Activated effector memory CD4-positive, alpha-beta T cell treated with anti-CD3 and anti-CD28 coated beads, Interleukin-2, amount 50 U/mL, for 16 hours (primary cell): ENCODE results near the gene SYN1.
"Not testable (repeated sequence)": the region's sequence is repeated elsewhere in the genome, so short reads cannot be mapped to it uniquely, and the experiment has no call there.

ENCODE experiments used
- DNase-seq: peaks from one replicate; pipeline ENCODE4 v3.0.0-alpha.2; 2020

The SYN1 gene

DNA sequence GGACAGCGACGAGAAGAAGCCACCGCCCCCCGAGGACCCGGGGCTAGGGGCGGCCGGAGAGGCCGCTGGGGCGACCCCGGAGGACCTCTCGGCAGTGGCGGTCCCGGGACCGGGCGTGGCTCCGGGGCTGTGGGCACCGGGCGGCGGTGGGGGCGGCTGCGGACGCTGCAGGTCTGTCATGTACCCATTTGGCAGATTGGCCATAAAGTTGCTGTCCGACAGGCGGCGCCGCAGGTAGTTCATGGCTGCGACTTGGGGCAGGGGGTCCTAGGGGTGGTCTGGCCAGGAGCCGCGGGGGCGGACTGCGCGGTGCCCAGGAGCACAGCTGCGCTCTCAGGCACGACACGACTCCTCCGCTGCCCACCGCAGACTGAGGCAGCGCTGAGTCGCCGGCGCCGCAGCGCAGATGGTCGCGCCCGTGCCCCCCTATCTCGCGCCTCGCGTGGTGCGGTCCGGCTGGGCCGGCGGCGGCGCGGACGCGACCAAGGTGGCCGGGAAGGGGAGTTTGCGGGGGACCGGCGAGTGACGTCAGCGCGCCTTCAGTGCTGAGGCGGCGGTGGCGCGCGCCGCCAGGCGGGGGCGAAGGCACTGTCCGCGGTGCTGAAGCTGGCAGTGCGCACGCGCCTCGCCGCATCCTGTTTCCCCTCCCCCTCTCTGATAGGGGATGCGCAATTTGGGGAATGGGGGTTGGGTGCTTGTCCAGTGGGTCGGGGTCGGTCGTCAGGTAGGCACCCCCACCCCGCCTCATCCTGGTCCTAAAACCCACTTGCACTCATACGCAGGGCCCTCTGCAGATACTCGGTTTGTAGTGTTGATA, at the start of gene SYN1:
Gene SYN1, minus strand, starts transcription at position 372 of the 817 bp plus-strand sequence. Its CDS starts 129 bp downstream, at position 243.
- DNase-seq: peak; percentile 92

DNA sequence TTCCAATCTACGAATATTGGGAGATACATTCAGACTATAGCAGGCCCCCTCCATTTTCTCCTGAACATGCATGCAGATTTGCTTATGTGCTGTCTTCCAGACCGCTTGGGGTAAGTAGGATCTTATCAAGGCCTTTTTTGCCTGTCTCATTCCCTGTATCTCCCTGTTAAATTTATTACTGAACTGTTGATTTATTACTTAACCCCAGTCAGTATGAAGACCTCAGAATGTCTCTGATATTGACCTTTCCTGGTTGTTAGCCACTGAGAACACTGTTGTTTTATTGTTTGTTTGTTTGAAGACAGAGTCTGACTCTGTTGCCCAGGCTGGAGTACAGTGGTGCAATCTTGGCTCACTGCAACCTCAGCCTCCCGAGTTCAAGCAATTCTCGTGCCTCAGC, 46.1 kb upstream of the SYN1 start:
- not testable (repeated sequence) for DNase-seq

DNA sequence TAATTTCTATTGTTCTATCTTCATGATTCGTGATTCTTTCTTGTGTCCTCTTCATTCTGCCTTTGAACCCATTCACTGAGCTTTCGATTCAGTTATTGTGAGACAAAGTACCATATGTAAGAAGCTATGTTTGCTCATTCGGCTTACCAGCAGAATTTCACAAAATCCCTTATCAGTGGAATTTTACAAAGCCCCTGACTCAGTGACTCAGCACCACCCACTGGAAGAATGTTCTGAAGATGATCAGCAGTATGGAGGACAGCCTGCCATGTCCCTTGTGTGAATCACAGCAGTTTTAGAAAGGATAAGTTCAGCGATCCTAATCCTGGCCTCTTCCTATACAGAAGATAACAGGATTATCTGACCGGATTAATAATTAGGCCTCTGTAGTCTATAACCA, 45.1 kb upstream of the SYN1 start:
- no peak for DNase-seq

DNA sequence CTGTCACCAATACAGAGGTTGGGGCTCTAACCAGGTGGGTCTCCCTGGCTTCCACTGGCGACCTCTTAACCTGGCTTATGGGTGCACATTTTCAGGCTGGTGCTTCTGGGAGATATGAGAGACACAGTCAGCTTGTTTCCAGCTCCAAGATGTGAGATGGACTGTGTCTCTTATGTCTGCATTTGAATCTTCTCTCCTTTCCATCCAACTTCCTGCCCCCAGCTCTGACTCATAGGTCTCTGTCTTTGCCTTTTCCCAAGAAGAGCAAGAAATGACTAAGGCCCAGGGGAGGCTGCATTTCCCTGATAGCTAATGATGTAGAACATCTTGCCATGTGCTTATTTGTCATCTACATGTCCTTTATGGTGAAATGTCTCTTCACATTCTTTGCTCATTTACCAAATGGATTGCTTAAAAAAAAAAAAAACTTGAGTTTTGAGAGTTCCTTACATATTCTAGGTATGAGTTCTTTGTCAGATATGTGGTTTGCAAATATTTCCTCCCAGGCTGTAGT, 42.5 kb upstream of the SYN1 start:
- DNase-seq: peak; percentile 66

GRCh38 chrX:47661539-47661938, 41.9 kb upstream of the SYN1 start:
- DNase-seq: no peak

DNA sequence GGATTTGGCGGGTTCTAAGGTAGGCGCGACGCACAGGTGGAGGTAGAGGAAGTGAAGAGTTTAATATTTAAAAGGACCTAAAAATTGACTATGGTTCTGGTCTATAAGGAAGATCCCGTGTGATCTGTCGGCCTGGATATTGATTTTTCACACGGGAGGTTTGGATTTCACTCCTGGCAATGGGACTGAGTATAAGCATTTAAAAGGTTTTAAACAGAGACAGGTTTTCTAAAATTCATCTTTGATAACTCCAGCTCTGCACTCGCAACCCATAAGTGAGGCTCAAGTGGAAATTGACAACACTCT, 39.7 kb upstream of the SYN1 start:
- DNase-seq: no peak

DNA sequence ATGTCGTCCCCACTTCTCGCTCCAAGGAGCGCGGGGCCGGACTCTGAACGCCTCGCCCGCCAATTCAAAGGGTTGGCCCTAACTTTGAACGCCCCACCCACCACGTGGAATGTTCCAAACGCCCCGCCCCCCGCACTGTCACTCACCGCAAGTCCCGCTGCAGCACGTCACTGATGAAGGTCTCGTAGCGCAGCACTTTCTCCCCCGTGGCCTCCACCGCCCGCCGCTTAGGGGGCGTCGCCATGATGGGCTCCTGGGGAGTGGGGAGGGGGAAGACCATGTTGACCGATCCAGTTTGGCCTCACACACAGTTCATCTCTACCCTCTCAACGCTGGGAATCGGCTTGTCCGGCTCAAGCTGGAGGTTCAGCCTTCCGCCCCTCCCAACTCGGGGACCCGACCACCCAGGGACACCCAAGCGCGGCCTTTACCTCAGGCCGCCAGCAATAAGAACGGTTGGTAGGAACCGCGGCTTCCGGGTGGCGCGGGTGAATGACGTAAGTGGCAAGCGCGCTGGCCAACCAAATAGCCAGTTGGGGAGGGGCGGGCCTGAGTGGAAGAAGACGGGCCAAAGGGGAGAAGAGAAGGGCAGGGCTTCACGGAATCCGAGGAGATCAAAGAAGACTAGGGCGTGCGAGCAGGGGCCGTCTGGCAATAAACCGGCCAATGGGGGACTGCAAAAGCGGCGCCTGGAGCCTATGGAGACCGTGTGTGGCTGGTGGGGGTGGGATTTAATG, 39.2 kb upstream of the SYN1 start, which contains the start of gene UXT:
Gene UXT, minus strand, starts transcription at position 497 of the 737 bp plus-strand sequence. Its CDS starts 253 bp downstream, at position 244.
- peak; percentile 96 for DNase-seq

DNA sequence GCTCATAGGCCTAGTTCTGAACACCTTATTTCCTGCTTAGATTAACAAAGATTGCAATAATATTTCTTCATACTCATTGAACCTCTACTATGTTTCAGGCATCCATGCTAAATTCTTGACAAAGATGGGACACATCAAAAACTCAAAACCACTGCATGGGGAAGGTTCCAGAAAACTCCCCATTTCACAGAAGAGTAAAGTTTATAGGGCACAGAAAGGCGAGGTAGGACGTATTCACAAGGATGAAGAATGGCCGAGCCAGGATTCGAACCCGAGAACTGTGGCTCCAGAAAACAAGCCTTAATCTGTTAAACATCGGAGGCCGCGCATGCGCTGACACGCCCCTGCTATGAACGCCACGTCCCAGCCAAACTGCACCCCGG, 38.6 kb upstream of the SYN1 start:
- no peak for DNase-seq

- DNase-seq: no peak
These were observed 31.6 kb upstream of the SYN1 start for GRCh38 chrX:47651043-47651905.

GRCh38 chrX:47650164-47651042, 30.7 kb upstream of the SYN1 start, which contains the start of gene ELK1:
TSS of gene ELK1 (minus strand) at chrX:47650563. CDS start at chrX:47641441, 9,122 bp downstream.
- peak; percentile 95 for DNase-seq

- DNase-seq: no peak
These were observed 30.1 kb upstream of the SYN1 start for GRCh38 chrX:47649781-47650163.

DNA sequence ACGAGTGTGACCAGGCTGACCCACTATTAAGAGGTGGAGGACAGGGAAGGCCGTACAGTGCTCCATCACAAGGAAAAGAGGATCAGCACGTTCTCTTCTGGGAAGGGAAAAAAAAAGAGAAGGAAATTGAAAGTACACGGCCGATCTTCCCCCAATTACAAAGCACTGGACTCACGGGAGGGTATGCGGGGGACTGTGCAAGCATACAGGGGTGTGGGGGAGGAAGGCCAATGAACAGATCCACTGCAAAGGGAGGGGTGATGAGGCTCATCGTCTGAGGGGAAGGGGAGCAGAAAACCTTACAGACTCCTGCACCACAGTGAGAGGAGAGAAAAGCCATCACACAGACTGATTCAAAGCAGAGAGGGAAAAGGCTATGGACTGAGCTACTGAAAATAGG, 29.6 kb upstream of the SYN1 start:
- DNase-seq: no peak

DNA sequence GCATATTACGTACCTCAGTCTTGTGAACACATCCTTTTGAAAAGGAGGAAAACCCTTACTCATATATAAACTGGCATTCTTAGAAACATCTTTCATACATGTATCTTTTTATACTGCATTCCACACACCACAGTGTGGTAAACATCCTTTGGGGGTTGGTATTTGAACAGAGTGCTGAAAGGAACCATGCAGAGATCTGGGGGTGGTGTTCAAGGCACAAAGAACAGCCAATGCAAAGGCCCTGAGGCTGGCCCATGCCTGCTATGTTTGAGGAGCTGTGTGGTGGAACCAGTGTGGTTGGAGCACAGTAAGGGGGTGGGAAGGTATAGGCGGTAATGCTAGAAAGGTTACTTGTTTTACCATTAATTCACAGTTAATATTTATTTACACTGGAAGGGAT, 28.7 kb upstream of the SYN1 start:
- no peak for DNase-seq

DNA sequence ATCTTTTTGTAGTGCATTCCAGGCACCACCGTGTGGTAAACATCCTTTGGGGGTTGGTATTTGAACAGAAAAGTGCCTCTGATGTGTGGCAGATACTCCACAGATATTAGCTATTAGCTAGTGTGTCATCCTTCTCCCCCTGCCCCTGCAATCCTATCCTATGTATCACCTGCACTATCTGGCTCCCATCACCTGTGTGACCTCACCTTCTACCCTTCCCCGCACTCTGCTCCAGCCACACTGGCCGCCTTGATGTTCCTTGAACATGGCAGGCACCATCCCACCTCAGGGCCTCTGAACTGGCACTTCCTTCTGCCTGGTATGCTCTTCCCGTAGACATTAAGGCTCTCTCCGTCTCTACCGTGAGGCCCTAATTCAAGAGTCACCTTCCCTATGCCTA, 27.0 kb upstream of the SYN1 start:
- no peak for DNase-seq

DNA sequence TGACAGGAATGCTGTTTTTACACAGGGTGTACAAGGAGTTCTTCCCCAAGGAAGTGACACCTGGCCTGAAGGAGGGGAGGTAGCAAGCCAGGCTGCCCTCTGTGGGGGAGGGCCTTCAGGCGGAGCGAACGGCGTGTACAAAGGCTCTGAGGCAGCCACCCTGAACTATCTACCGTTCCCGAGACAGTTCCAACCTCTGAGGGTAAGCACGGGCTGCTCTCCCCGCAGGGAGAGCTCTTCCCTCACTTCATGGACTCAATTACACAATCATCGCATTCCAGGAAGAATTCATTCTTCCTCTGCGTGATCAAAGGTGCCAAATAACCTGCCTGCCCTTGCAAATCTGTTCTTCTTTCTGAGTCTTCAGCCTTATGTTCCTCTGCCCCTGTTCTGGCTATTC, 25.9 kb upstream of the SYN1 start:
- DNase-seq: no peak

- no peak for DNase-seq
These were observed 25.0 kb upstream of the SYN1 start for GRCh38 chrX:47644557-47645091.

DNA sequence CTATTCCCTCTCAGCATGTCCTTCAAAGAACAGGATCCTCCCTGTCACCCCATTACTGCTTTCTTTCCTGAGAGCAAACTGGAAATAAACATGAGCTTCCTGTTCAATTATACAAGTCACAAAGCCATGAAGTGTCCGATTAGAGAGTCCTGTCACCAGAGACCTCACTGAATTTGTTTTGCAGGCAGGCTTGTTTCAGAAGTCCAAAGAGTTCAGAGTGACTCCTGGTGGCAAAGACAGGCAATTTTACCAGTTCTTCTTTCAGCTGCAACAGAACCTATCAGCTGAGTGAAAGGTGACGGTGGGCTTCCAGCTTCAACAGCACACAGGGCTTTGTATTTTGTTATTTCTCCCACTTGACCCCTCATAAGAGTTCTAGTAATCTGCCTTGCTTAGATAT, 24.3 kb upstream of the SYN1 start:
- DNase-seq: no peak

- DNase-seq: no peak
These were observed 19.2 kb upstream of the SYN1 start for GRCh38 chrX:47638816-47639215.

DNA sequence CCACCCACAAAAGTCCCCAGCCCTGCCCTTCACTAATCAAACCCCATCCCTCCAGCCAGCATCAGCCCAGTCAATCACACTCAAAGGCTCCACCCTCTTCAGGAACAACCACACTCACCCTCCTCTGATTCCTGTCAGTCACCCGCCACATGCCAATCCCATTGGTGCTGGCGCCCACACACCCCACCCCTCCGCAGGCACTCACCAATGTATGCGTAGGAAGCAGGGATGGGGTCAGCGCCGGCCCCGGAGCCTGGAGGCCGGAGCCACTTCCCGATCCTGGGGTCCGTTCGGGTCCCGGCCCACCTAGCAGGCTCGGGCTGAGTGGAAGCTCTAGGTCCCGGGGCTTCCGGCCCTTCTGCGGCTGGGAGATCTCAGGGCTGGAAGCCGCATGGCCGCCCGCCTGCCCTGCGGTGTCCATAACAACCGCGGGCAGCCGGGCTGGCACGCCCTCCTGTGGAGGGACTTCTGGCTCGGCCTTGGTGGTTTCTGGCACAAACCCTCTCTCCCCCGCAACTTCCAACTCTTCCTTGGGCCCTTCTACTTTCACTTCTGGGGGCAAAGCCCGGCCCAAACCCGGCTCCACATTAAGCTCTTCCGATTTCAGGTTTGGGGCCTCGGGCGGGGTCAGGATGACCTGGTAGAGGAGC, 18.0 kb upstream of the SYN1 start:
- peak; percentile 76 for DNase-seq

- no peak for DNase-seq
These were observed 15.4 kb upstream of the SYN1 start for GRCh38 chrX:47634871-47635575.
